SH-SY5Y (cell line): ENCODE data around the gene ZNF579.

Experiments used
- GATA2 ChIP-seq: IDR thresholded peaks from 2 replicates; pipeline ENCODE4 v1.6.1; 2011; ENCODE audit warnings: mild to moderate bottlenecking, low read depth, low read length
- GATA3 ChIP-seq: IDR thresholded peaks from 2 replicates; pipeline ENCODE4 v1.6.1; 2011; ENCODE audit warnings: low read depth, mild to moderate bottlenecking, low read length, moderate library complexity

- no peak for TF ChIP-seq GATA2
- no peak for TF ChIP-seq GATA3
Measured at GRCh38 chr19:55578031-55578760, 2.5 kb downstream of the ZNF579 start.
